GM19043 (cell line): Measurements from ENCODE around the gene CX3CL1.
"Not testable (repeated sequence)": the region's sequence is repeated elsewhere in the genome, so short reads cannot be mapped to it uniquely, and the experiment has no call there.

Source experiments
- ATAC-seq: cut with Tn5 transposase; IDR thresholded peaks from one replicate; pipeline ENCODE4 v1.9.1; 2021; ENCODE audit warnings: low read depth; ENCODE audit not compliant: unreplicated experiment

The CX3CL1 gene

GRCh38 chr16:57381791-57382534 lies 9.7 kb downstream of the CX3CL1 start:
- ATAC-seq = no peak

- no peak for ATAC-seq
These were observed 10.4 kb downstream of the CX3CL1 start for GRCh38 chr16:57382535-57383275.

GRCh38 chr16:57383276-57384247 lies 11.3 kb downstream of the CX3CL1 start:
- no peak for ATAC-seq

GRCh38 chr16:57384248-57385070 lies 12.2 kb downstream of the CX3CL1 start:
- no peak for ATAC-seq

GRCh38 chr16:57385083-57385482 lies 12.8 kb downstream of the CX3CL1 start:
- ATAC-seq = no peak

- ATAC-seq = no peak
These were observed 14.2 kb downstream of the CX3CL1 start for GRCh38 chr16:57386381-57386951.

GRCh38 chr16:57387598-57388354 lies 15.5 kb downstream of the CX3CL1 start:
- ATAC-seq = no peak

GRCh38 chr16:57388359-57389086 lies 16.2 kb downstream of the CX3CL1 start:
- ATAC-seq = no peak

- ATAC-seq = no peak
These were observed 16.8 kb downstream of the CX3CL1 start for GRCh38 chr16:57389087-57389468.

GRCh38 chr16:57390636-57391295 lies 18.5 kb downstream of the CX3CL1 start:
- ATAC-seq = no peak

- no peak for ATAC-seq
These were observed 19.0 kb downstream of the CX3CL1 start for GRCh38 chr16:57391300-57391699.

- ATAC-seq = no peak
These were observed 19.4 kb downstream of the CX3CL1 start for GRCh38 chr16:57391708-57392107.

GRCh38 chr16:57392694-57393093 lies 20.4 kb downstream of the CX3CL1 start:
- no peak for ATAC-seq

GRCh38 chr16:57394444-57394843 lies 22.2 kb downstream of the CX3CL1 start:
- no peak for ATAC-seq

GRCh38 chr16:57395026-57395425 lies 22.7 kb downstream of the CX3CL1 start:
- no peak for ATAC-seq

- ATAC-seq = no peak
These were observed 24.5 kb downstream of the CX3CL1 start for GRCh38 chr16:57396786-57397185.

GRCh38 chr16:57397493-57397892 lies 25.2 kb downstream of the CX3CL1 start:
- not testable (repeated sequence) for ATAC-seq
